Breast epithelium (tissue), 4 donors: Measurements from ENCODE around the gene ATP5F1E. TPM values are rescaled to one million over a fixed set of nuclear protein-coding genes. Genes with fewer than 3 reads are reported as not detected.

Source experiments
- DNase-seq, 2 donors: peaks; one replicate each; pipeline ENCODE4 v3.0.0-alpha.2; 2019; ENCODE audit warnings: low spot score in 2 of 2
- H3K27ac ChIP-seq, 2 donors: fragments of 200-600 bp; sonication (generic) in 1 of 2; one replicate each; pipeline ENCODE4 v1.5.1; 2016 to 2019; ENCODE audit warnings: mild to moderate bottlenecking in 1 of 2
- H3K27me3 ChIP-seq, 2 donors: fragments of 200-600 bp; sonication (generic) in 1 of 2; one replicate each; pipeline versions ENCODE4 v1.5.1 to v1.6.0; 2017 to 2019; ENCODE audit warnings: control low read depth in 1 of 2, mild to moderate bottlenecking in 1 of 2
- H3K36me3 ChIP-seq: fragments of 200-600 bp; one replicate; pipeline ENCODE4 v1.5.1; 2019
- H3K4me1 ChIP-seq, 2 donors: fragments of 200-600 bp; sonication (generic); one replicate each; pipeline ENCODE4 v1.5.1; 2016 to 2019; ENCODE audit warnings: control low read depth in 1 of 2
- H3K4me3 ChIP-seq, 3 donors: fragments of 200-600 bp; sonication (generic); 1 replicate in 2 of 3; 2 replicates in 1 of 3; pipeline ENCODE4 v1.5.1; 2016 to 2019; ENCODE audit warnings: mild to moderate bottlenecking in 3 of 3, moderate library complexity in 2 of 3
- H3K9me3 ChIP-seq, 2 donors: fragments of 200-600 bp; sonication (generic) in 1 of 2; one replicate each; pipeline ENCODE4 v1.5.1; 2016 to 2019; ENCODE audit warnings: control low read depth in 1 of 2
- POLR2A ChIP-seq: fragments of 450-650 bp; IDR thresholded peaks from one replicate; pipeline ENCODE4 v1.6.1; 2016; ENCODE audit warnings: antibody characterized with exemption, mild to moderate bottlenecking, moderate library complexity
- POLR2AphosphoS5 ChIP-seq, 3 donors: sonication (generic); formaldehyde crosslinking; IDR thresholded peaks; one replicate each; pipeline ENCODE4 v1.6.1; 2017; ENCODE audit warnings: antibody characterized with exemption in 3 of 3
- intact Hi-C: fragments of 100-400 bp; cut with DNase I; formaldehyde crosslinking; loops from one replicate; pipeline ENCODE4 v1.15.1; 2023; ENCODE audit warnings: low total_unique reads
- total RNA-seq, 3 donors: library from RNA; depleted of rRNA; stranded (reverse); fragments of >200 nt; gene quantifications; one replicate each; pipeline ENCODE4 v1.1.0, GENCODE V29; 2016
- TF ChIP-seq, protein P1 (sequence below), 3 donors: fragments of 450-650 bp; IDR thresholded peaks; one replicate each; pipeline ENCODE4 v1.5.1; 2016 to 2017; ENCODE audit warnings: antibody characterized with exemption in 3 of 3, mild to moderate bottlenecking in 3 of 3, moderate library complexity in 3 of 3

ATP5F1E gene
- total RNA-seq, 3 donors from 2014 or later: 25.6 to 36.4 (median 31.4) TPM

DNA sequence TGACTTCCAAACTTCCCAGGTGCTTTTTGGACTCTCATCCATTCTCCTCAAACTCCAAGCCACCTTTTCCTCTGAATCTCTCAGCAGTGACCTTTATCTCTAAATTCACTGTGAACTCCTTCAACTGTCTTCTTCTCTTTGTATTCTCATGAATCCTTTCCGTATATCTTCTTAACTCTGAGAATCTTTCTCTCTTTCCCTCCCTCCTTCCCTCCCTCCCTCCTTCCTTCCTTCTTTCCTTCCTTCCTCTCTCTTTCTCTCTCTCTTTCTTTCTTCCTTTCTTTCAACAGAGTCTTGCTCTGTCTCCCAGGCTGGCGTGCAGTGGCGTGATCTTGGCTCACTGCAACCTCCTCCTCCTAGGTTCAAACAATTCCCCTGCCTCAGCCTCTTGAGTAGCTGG lies 14.7 kb upstream of the ATP5F1E start:
- intact Hi-C loops: no loop called here
- Histone ChIP-seq H3K27ac (no peak overlapping the region), H3K36me3 (no peaks in the 10 kb centered on the region), H3K27me3 (no peaks in the 10 kb centered on the region), H3K9me3 (no peaks in the 10 kb centered on the region), H3K4me3 (no peak overlapping the region), H3K4me1 (peaks cover 0 to 1% of the 10 kb centered on the region in 2 donors)
- no peak for DNase-seq
- TF ChIP-seq, protein P1, sequence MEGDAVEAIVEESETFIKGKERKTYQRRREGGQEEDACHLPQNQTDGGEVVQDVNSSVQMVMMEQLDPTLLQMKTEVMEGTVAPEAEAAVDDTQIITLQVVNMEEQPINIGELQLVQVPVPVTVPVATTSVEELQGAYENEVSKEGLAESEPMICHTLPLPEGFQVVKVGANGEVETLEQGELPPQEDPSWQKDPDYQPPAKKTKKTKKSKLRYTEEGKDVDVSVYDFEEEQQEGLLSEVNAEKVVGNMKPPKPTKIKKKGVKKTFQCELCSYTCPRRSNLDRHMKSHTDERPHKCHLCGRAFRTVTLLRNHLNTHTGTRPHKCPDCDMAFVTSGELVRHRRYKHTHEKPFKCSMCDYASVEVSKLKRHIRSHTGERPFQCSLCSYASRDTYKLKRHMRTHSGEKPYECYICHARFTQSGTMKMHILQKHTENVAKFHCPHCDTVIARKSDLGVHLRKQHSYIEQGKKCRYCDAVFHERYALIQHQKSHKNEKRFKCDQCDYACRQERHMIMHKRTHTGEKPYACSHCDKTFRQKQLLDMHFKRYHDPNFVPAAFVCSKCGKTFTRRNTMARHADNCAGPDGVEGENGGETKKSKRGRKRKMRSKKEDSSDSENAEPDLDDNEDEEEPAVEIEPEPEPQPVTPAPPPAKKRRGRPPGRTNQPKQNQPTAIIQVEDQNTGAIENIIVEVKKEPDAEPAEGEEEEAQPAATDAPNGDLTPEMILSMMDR (IDR thresholded peaks at IDR 0.05): no peak
- TF ChIP-seq POLR2AphosphoS5 (IDR thresholded peaks at IDR 0.05) (no peak), POLR2A (no peak)

DNA sequence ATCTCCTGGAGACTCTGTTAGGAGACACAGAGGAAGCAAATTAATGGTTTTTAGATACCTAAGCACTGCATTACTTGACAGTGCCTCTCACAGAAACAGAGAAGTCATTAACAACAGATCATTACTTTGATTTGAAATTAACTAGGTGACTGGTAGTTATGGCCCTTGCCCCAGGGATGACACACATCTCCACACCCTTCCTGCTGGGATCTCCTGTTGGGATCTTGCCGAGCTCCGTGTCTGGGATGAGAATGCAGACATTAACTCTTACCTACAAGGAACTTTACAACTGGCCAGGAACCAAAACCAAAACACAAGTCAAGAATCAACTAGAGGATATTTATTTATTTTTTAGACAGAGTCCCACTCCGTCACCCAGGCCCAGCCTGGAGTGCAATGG lies 12.7 kb upstream of the ATP5F1E start:
- TF ChIP-seq, protein P1 (IDR thresholded peaks at IDR 0.05): no peak
- TF ChIP-seq POLR2AphosphoS5 (IDR thresholded peaks at IDR 0.05) (no peak), POLR2A (no peak)
- Histone ChIP-seq H3K4me1 (peaks cover 0 to 4% of the 10 kb centered on the region in 2 donors), H3K36me3 (no peaks in the 10 kb centered on the region), H3K9me3 (no peaks in the 10 kb centered on the region), H3K4me3 (no peak overlapping the region), H3K27ac (no peak overlapping the region), H3K27me3 (no peaks in the 10 kb centered on the region)
- no peak for DNase-seq
- intact Hi-C loops: loop anchor here (5.0 kb wide), 1 partner anchor 62 kb away; the partner anchor contains the start of gene NELFCD

DNA sequence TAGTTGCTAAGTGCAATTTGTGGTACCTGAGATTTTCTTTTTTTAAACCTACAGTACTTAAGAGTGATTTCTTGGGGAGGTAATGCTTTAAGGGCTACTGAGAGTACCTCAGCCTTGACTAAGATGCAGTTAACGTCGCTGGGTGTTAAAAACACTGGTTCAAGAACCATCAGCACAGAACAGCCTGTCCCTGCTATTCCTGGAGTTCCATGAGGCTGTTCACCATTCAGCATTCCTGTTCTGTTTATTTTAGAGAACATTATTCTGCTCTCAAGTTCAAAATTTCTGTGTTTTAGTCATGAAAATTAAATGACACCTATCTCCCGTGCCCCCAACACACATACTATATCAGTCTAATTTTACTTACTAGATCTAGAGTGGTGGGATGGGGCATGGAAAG lies 12.2 kb upstream of the ATP5F1E start:
- Histone ChIP-seq H3K4me3 (no peak overlapping the region), H3K4me1 (peaks cover 0 to 4% of the 10 kb centered on the region in 2 donors), H3K36me3 (no peaks in the 10 kb centered on the region), H3K27me3 (no peaks in the 10 kb centered on the region), H3K9me3 (no peaks in the 10 kb centered on the region), H3K27ac (peak overlapping the region in 1 of 2 donors; percentile 90)
- DNase-seq: no peak
- TF ChIP-seq POLR2A (no peak), POLR2AphosphoS5 (IDR thresholded peaks at IDR 0.05) (no peak)
- TF ChIP-seq, protein P1 (IDR thresholded peaks at IDR 0.05): no peak
- intact Hi-C loops: loop anchor here (5.0 kb wide), 1 partner anchor 62 kb away; the partner anchor contains the start of gene NELFCD

DNA sequence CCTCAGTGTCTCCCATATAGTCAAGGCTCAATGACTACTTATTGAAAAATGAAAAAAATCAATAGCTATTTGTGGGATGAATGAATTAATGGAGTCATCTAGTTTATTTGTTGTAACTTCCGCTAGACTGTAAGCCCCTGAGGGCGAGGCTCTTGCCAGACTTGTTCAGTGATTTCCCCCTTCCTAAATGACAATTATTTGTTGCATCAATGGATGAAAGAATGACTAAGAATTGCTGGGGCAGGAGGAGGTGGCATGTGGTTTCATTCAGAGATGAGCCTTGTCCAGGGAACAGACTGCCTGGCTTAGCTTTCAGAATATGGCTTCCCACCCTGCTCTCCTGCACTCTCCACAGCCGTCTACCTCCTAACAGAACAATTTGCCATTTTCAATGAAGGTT lies 11.6 kb upstream of the ATP5F1E start:
- intact Hi-C loops: loop anchor here (5.0 kb wide), 1 partner anchor 61 kb away; the partner anchor contains the start of gene NELFCD
- Histone ChIP-seq H3K36me3 (no peaks in the 10 kb centered on the region), H3K27me3 (no peaks in the 10 kb centered on the region), H3K9me3 (no peaks in the 10 kb centered on the region), H3K4me3 (no peak overlapping the region), H3K4me1 (peaks cover 0 to 4% of the 10 kb centered on the region in 2 donors), H3K27ac (peak overlapping the region; percentile 90)
- TF ChIP-seq, protein P1 (IDR thresholded peaks at IDR 0.05): no peak
- no peak for TF ChIP-seq POLR2A
- peak in 1 of 3 donors; percentile 10 for TF ChIP-seq POLR2AphosphoS5 (IDR thresholded peaks at IDR 0.05)
- DNase-seq: no peak

DNA sequence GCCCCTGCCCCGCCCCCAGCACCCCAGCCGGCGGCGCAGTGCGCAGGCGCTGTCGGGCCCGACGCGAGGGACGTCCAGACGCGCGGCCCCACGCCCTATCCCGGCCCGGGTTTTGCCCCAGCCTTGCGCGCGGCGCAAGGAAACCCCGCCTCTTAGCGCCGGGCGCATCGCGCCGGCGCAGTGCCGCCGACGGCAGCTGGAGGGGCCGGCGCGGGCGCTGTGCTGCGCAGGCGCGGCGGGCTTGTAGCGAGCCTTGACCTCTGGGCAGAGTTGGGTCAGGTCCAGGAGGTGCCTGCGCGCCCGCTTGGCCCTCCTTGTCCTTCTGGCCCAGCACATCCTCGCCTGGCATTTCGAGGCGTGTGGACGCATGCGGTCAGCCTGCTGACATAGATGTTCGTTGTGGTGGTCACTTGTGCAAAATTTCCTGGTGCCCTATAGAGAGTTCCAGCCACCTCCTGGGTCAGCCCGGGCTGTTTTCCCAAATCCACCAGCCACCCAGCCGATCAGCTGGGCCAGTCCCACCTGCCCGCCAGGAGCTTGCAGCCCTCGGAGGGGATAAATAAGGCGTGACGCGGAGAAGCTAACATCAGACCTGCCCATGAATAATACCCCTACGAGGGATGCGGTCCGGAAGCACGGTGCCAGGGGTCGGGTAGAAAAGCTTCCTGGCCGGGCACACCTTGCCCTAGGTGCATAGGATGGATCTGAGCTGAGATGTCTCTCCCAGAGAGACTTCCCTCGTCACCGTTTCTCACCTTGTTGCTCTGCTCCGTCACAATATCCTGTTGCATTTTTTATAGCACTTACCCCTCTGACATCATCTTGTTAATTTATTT lies 10.9 kb upstream of the ATP5F1E start:
- intact Hi-C loops: loop anchor here (5.0 kb wide), 1 partner anchor 61 kb away; the partner anchor contains the start of gene NELFCD

More for the DNA sequence above, 10.9 kb upstream of the ATP5F1E start:
- peak; percentile 87 to 89 for DNase-seq
- H3K27me3 ChIP-seq: no peaks in the 10 kb centered on the region
- peak overlapping the region; percentile 90 for H3K27ac ChIP-seq
- H3K9me3 ChIP-seq: no peaks in the 10 kb centered on the region
- H3K4me1 ChIP-seq: peaks cover 0 to 4% of the 10 kb centered on the region in 2 donors
- no peaks in the 10 kb centered on the region for H3K36me3 ChIP-seq
- H3K4me3 ChIP-seq: peak overlapping the region; percentile 71 to 90 (median 87)
- TF ChIP-seq, protein P1 (IDR thresholded peaks at IDR 0.05): no peak
- peak in 1 of 3 donors; percentile 7 for TF ChIP-seq POLR2AphosphoS5 (IDR thresholded peaks at IDR 0.05)
